GM23338 (cell line): ENCODE measurements around the gene DYRK3. TPM values are rescaled to one million over a fixed set of nuclear protein-coding genes. Genes with fewer than 3 reads are reported as not detected.
A peak's percentile ranks its signal among the peaks of the same experiment; 100 is the strongest.

Experiments used
- ATAC-seq: fragments of 200-7000 bp; cut with Tn5 transposase; 3 replicates; pipeline ENCODE4 v1.9.1; 2020
- DNase-seq: peaks from one replicate; pipeline ENCODE4 v3.0.0-alpha.2; 2015; ENCODE audit warnings: low spot score
- H2AFZ ChIP-seq: fragments of 200-600 bp; sonication (generic); 2 replicates; pipeline ENCODE4 v1.8.0; 2016; ENCODE audit warnings: antibody characterized with exemption, mild to moderate bottlenecking, moderate library complexity
- H3F3A ChIP-seq: fragments of 200-600 bp; sonication (generic); replicated peaks from 2 replicates; pipeline ENCODE4 v1.8.0; 2017; ENCODE audit warnings: antibody characterized with exemption, mixed run types, low read depth
- H3K27ac ChIP-seq: fragments of 200-600 bp; sonication (generic); 2 replicates; pipeline ENCODE4 v1.6.1; 2016; ENCODE audit warnings: low read depth
- H3K27me3 ChIP-seq: fragments of 200-600 bp; sonication (generic); 2 replicates; pipeline ENCODE4 v1.8.0; 2016; ENCODE audit warnings: mild to moderate bottlenecking, mixed run types, moderate library complexity; ENCODE audit not compliant: insufficient read depth
- H3K36me3 ChIP-seq: fragments of 200-600 bp; sonication (generic); 2 replicates; pipeline ENCODE4 v1.8.0; 2016; ENCODE audit warnings: mild to moderate bottlenecking; ENCODE audit not compliant: insufficient read depth
- H3K4me1 ChIP-seq: fragments of 200-600 bp; sonication (generic); 2 replicates; pipeline ENCODE4 v1.8.0; 2016; ENCODE audit warnings: mild to moderate bottlenecking, moderate library complexity; ENCODE audit not compliant: insufficient read depth
- H3K4me2 ChIP-seq: fragments of 200-600 bp; sonication (generic); 2 replicates; pipeline ENCODE4 v1.7.1; 2017; ENCODE audit warnings: mixed run types
- H3K4me3 ChIP-seq: fragments of 200-600 bp; sonication (generic); 2 replicates; pipeline ENCODE4 v1.6.1; 2016; ENCODE audit warnings: mixed run types
- H3K79me2 ChIP-seq: fragments of 200-600 bp; sonication (generic); replicated peaks from 2 replicates; pipeline ENCODE4 v1.8.0; 2017; ENCODE audit warnings: mild to moderate bottlenecking; ENCODE audit not compliant: insufficient read depth
- H3K9me2 ChIP-seq: fragments of 200-600 bp; sonication (generic); 2 replicates; pipeline ENCODE4 v1.8.0; 2017; ENCODE audit not compliant: insufficient read depth
- H4K20me1 ChIP-seq: fragments of 200-600 bp; sonication (generic); replicated peaks from 2 replicates; pipeline ENCODE4 v1.8.0; 2017; ENCODE audit warnings: mild to moderate bottlenecking; ENCODE audit not compliant: insufficient read depth
- H3K27ac Mint-ChIP-seq: 2 replicates; pipeline ENCODE4 v1.8.0; 2020; ENCODE audit warnings: inconsistent platforms, mild to moderate bottlenecking, moderate library complexity, mixed read lengths
- H3K27me3 Mint-ChIP-seq: 3 replicates; pipeline ENCODE4 v1.8.0; 2022; ENCODE audit warnings: low read depth, mild to moderate bottlenecking, moderate library complexity, mixed read lengths, inconsistent platforms; ENCODE audit not compliant: insufficient read depth, poor library complexity
- H3K36me3 Mint-ChIP-seq: 3 replicates; pipeline ENCODE4 v1.8.0; 2021; ENCODE audit warnings: low read depth, mild to moderate bottlenecking, inconsistent platforms, moderate library complexity, mixed read lengths
- H3K4me1 Mint-ChIP-seq: 3 replicates; pipeline ENCODE4 v1.8.0; 2020; ENCODE audit warnings: mild to moderate bottlenecking, inconsistent platforms, mixed read lengths
- H3K4me3 Mint-ChIP-seq: 3 replicates; pipeline ENCODE4 v1.8.0; 2021; ENCODE audit warnings: moderate library complexity, mild to moderate bottlenecking, inconsistent platforms, mixed read lengths
- H3K9me3 Mint-ChIP-seq: 3 replicates; pipeline ENCODE4 v1.8.0; 2020; ENCODE audit warnings: moderate library complexity, mild to moderate bottlenecking, inconsistent platforms, mixed read lengths
- CREB1 ChIP-seq: fragments of 250-450 bp; sonication (Bioruptor Pico); IDR thresholded peaks from 2 replicates; pipeline ENCODE4 v1.5.0; 2020; ENCODE audit warnings: low read depth, mild to moderate bottlenecking, moderate library complexity
- CTCF ChIP-seq, 2 experiments: fragments of 200-600 bp in 1 of 2; sonication (generic) in 1 of 2; conservative IDR thresholded peaks; 2 replicates each; pipeline versions ENCODE4 v1.5.1 to v1.6.1; 2016 to 2017; ENCODE audit warnings: antibody characterized with exemption in 2 of 2, low read depth in 2 of 2, mild to moderate bottlenecking in 2 of 2, moderate library complexity in 1 of 2
- ETS1 ChIP-seq: IDR thresholded peaks from 2 replicates; pipeline ENCODE4 v1.6.1; 2016; ENCODE audit warnings: antibody characterized with exemption
- EZH2 ChIP-seq: fragments of 200-600 bp; sonication (generic); IDR thresholded peaks from one replicate; pipeline ENCODE4 v1.8.0; 2017; ENCODE audit warnings: antibody characterized with exemption, mild to moderate bottlenecking, low read depth; ENCODE audit not compliant: unreplicated experiment
- EZH2phosphoT487 ChIP-seq: fragments of 200-600 bp; sonication (generic); IDR thresholded peaks from one replicate; pipeline ENCODE4 v1.8.1; 2018; ENCODE audit warnings: antibody characterized with exemption; ENCODE audit not compliant: unreplicated experiment
- JUNB ChIP-seq: IDR thresholded peaks from one replicate; pipeline ENCODE4 v1.6.1; 2016; ENCODE audit warnings: antibody characterized with exemption; ENCODE audit not compliant: unreplicated experiment
- POLR2AphosphoS5 ChIP-seq: IDR thresholded peaks from 2 replicates; pipeline ENCODE4 v1.6.1; 2016; ENCODE audit warnings: antibody characterized with exemption, low read depth
- ZNF331 ChIP-seq: fragments of 250-450 bp; sonication (Bioruptor Pico); IDR thresholded peaks from 2 replicates; pipeline ENCODE4 v1.5.0; 2020; ENCODE audit warnings: low read depth, mild to moderate bottlenecking, moderate library complexity
- polyA plus RNA-seq: library from polyadenylated mRNA; unstranded; fragments of >200 nt; fragmentation: Nextera tagmentation; extraction: Ambion mirVana; gene quantifications from 2 replicates; pipeline ENCODE4 v1.2.1, GENCODE V29; 2016
- total RNA-seq: library from RNA; depleted of rRNA; stranded (reverse); fragments of >200 nt; shearing (Covaris generic); gene quantifications from 2 replicates; pipeline ENCODE4 v1.2.3, GENCODE V29; 2014
- TF ChIP-seq, protein P1 (sequence below): IDR thresholded peaks from one replicate; pipeline ENCODE4 v1.6.1; 2018; ENCODE audit warnings: antibody characterized with exemption; ENCODE audit not compliant: unreplicated experiment

Gene DYRK3
- total and polyA plus RNA-seq, 2 experiments from 2014 or later: 2.9 to 9.5 TPM

GRCh38 chr1:206683313-206683712 is 48.0 kb downstream of the DYRK3 start (continued):
- TF ChIP-seq, protein P1, sequence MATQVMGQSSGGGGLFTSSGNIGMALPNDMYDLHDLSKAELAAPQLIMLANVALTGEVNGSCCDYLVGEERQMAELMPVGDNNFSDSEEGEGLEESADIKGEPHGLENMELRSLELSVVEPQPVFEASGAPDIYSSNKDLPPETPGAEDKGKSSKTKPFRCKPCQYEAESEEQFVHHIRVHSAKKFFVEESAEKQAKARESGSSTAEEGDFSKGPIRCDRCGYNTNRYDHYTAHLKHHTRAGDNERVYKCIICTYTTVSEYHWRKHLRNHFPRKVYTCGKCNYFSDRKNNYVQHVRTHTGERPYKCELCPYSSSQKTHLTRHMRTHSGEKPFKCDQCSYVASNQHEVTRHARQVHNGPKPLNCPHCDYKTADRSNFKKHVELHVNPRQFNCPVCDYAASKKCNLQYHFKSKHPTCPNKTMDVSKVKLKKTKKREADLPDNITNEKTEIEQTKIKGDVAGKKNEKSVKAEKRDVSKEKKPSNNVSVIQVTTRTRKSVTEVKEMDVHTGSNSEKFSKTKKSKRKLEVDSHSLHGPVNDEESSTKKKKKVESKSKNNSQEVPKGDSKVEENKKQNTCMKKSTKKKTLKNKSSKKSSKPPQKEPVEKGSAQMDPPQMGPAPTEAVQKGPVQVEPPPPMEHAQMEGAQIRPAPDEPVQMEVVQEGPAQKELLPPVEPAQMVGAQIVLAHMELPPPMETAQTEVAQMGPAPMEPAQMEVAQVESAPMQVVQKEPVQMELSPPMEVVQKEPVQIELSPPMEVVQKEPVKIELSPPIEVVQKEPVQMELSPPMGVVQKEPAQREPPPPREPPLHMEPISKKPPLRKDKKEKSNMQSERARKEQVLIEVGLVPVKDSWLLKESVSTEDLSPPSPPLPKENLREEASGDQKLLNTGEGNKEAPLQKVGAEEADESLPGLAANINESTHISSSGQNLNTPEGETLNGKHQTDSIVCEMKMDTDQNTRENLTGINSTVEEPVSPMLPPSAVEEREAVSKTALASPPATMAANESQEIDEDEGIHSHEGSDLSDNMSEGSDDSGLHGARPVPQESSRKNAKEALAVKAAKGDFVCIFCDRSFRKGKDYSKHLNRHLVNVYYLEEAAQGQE: no peak
- no peak for TF ChIP-seq ZNF331 (CRISPR knock-in tag)
- no peak for TF ChIP-seq EZH2phosphoT487
- TF ChIP-seq CTCF (conservative IDR thresholded peaks at IDR 0.05; ENCODE audit: low read depth in 2 of 2): no peak
- TF ChIP-seq POLR2AphosphoS5: no peak
- TF ChIP-seq ETS1: no peak
- TF ChIP-seq JUNB: no peak

GRCh38 chr1:206684003-206684402 is 48.7 kb downstream of the DYRK3 start:
- H3K36me3 ChIP-seq: no peaks in the 10 kb centered on the region
- Mint-ChIP-seq H3K4me1 (peaks cover 40% of the 10 kb centered on the region), H3K27me3 (peaks cover 37% of the 10 kb centered on the region), H3K9me3 (no peaks in the 10 kb centered on the region), H3K36me3 (peaks cover 3% of the 10 kb centered on the region; the same call in 1 of the 3 replicates), H3K27ac (no peak overlapping the region), H3K4me3 (peak overlapping the region; percentile 81)
- peaks cover 25% of the 10 kb centered on the region for H4K20me1 ChIP-seq
- H3F3A ChIP-seq: peaks cover 11% of the 10 kb centered on the region; the same call in 1 of the 2 replicates
- H3K4me2 ChIP-seq: peak overlapping the region; percentile 94
- peak overlapping the region; percentile 74 for H3K4me3 ChIP-seq
- ATAC-seq: no peak
- H3K27ac ChIP-seq: no peak overlapping the region
- no peaks in the 10 kb centered on the region for H3K9me2 ChIP-seq
- DNase-seq: no peak
- no peak overlapping the region for H2AFZ ChIP-seq
- H3K79me2 ChIP-seq: peaks cover 24% of the 10 kb centered on the region
- H3K4me1 ChIP-seq: peaks cover 32% of the 10 kb centered on the region
- peaks cover 43% of the 10 kb centered on the region for H3K27me3 ChIP-seq
- TF ChIP-seq, protein P1: no peak
- TF ChIP-seq EZH2phosphoT487 (no peak), ETS1 (no peak), JUNB (no peak), CREB1 (CRISPR knock-in tag) (no peak), CTCF (conservative IDR thresholded peaks at IDR 0.05; ENCODE audit: low read depth in 2 of 2) (no peak), EZH2 (no peak)
